Panc1 (cell line): ENCODE measurements around the gene P2RY6. TPM values are rescaled to one million over a fixed set of nuclear protein-coding genes. Genes with fewer than 3 reads are reported as not detected.

Experiments
- ATAC-seq: fragments of 200-7000 bp; cut with Tn5 transposase; 2 replicates; pipeline ENCODE4 v1.9.1; 2020; ENCODE audit warnings: mild to moderate bottlenecking, moderate library complexity
- BruUV-seq: library from RNA; stranded (reverse); fragments of 400-500 nt; replicated peaks from 2 replicates; lab custom pipeline; 2021; lab: Mats Ljungman, UMichigan
- CTCF ChIA-PET: fragments of 300-600 bp; sonication (Branson Sonifier 250); formaldehyde crosslinking; loops from one replicate; lab custom pipeline; 2022; ENCODE audit warnings: antibody characterized with exemption; lab: Charles Lee
- POLR2A ChIA-PET: fragments of 300-600 bp; sonication (Branson Sonifier 250); formaldehyde crosslinking; loops from one replicate; lab custom pipeline; 2022; ENCODE audit warnings: antibody characterized with exemption; lab: Charles Lee
- DNase-seq: peaks from one replicate; pipeline ENCODE4 v3.0.0-alpha.2; 2010; ENCODE audit warnings: low read depth, low spot score
- H3K27ac ChIP-seq: 2 replicates; pipeline ENCODE4 v1.5.1; 2011; ENCODE audit warnings: mild to moderate bottlenecking, low read length, inconsistent platforms
- H3K27me3 ChIP-seq: fragments of 200-500 bp; sonication (Bioruptor generic); 2 replicates; pipeline ENCODE4 v1.6.0; 2014; ENCODE audit warnings: low read length, inconsistent platforms; ENCODE audit not compliant: control insufficient read depth, insufficient read depth
- H3K36me3 ChIP-seq: fragments of 200-500 bp; sonication (Bioruptor generic); 2 replicates; pipeline ENCODE4 v1.5.1; 2014; ENCODE audit warnings: inconsistent platforms, mild to moderate bottlenecking, low read length, moderate library complexity; ENCODE audit not compliant: control insufficient read depth, insufficient read depth
- H3K4me1 ChIP-seq: 2 replicates; pipeline ENCODE4 v1.5.1; 2011; ENCODE audit warnings: inconsistent platforms, mild to moderate bottlenecking, low read length, moderate library complexity; ENCODE audit not compliant: control insufficient read depth, insufficient read depth
- H3K4me3 ChIP-seq, 2 experiments: 2 replicates each; pipeline ENCODE4 v1.5.1; 2011 to 2012; ENCODE audit warnings: low read depth in 2 of 2, low read length in 2 of 2, mild to moderate bottlenecking in 2 of 2, inconsistent platforms in 1 of 2, moderate library complexity in 1 of 2
- H3K9me3 ChIP-seq: fragments of 200-500 bp; sonication (Bioruptor generic); 2 replicates; pipeline ENCODE4 v1.5.1; 2014; ENCODE audit warnings: low read depth, mild to moderate bottlenecking, inconsistent platforms, low read length, moderate library complexity; ENCODE audit not compliant: control insufficient read depth, insufficient read depth
- POLR2AphosphoS5 ChIP-seq: IDR thresholded peaks from 2 replicates; pipeline ENCODE4 v1.6.1; 2012; ENCODE audit warnings: mild to moderate bottlenecking, low read depth, low read length, moderate library complexity
- SIN3A ChIP-seq: IDR thresholded peaks from 2 replicates; pipeline ENCODE4 v1.6.1; 2012; ENCODE audit warnings: low read depth, mild to moderate bottlenecking, low read length, moderate library complexity, borderline replicate concordance; ENCODE audit not compliant: insufficient read depth
- TCF7L2 ChIP-seq: IDR thresholded peaks from 2 replicates; pipeline ENCODE4 v1.6.1; 2011; ENCODE audit warnings: mild to moderate bottlenecking, low read depth, low read length, inconsistent platforms
- in situ Hi-C: cut with HindIII; loops from 2 replicates; pipeline ENCODE4 v1.10.0; 2016; ENCODE audit warnings: low sequenced_read_pairs, low pct_unique_long_range_greater_than_20kb
- intact Hi-C: fragments of 100-400 bp; cut with micrococcal nuclease; formaldehyde crosslinking; loops from one replicate; pipeline ENCODE4 v1.10.0; 2022; ENCODE audit not compliant: unreplicated experiment
- total RNA-seq: library from RNA; stranded (reverse); gene quantifications from one replicate; pipeline ENCODE4 v1.2.1, GENCODE V29; 2021; ENCODE audit not compliant: unreplicated experiment
- TF ChIP-seq, protein P1 (sequence below), 2 experiments: IDR thresholded peaks; 2 replicates each; pipeline ENCODE4 v1.6.1; 2011 to 2012; ENCODE audit warnings: low read depth in 2 of 2, control low read depth in 1 of 2, low read length in 1 of 2, mild to moderate bottlenecking in 1 of 2, moderate library complexity in 1 of 2; ENCODE audit not compliant: insufficient read depth in 1 of 2
- TF ChIP-seq, protein P2 (sequence below): fragments of 450-650 bp; IDR thresholded peaks from 2 replicates; pipeline ENCODE4 v1.5.1; 2017; ENCODE audit warnings: mild to moderate bottlenecking

P2RY6 gene
- total RNA-seq, 1 experiment from 2014 or later, result 0.59 TPM

DNA sequence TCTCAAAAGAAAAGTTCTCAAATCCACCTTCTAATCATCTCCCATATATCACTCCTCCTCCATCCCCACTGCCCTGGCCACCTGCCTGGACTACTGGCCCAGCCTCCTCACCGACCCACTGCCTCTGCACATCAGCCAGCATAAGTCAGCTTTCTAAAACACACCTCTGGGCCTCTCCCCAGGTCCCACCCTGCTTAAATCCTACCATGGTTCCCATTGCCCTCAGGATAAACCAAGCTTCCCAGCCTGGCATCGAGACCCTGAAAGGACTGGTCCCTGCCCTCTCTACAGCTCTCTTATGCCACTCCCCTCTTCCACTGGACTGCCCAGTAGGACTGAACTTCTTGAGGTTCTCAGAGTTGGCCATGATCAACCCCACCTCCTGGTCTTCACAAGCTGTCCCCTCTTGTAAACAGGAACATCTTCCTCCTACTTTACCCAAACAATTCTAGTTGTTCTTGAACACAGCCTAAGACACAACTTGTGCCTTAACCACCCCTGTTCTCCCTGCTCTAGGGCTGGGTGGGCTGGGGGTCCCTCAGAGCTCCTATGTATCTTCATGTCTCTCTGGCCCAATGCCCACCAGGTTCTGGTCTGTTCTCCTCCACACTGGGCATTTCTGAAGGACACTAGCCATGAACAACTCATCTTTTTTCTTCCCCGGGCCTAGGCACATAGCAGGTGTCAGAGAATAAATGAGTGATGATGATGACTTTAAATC is 12.6 kb upstream of the P2RY6 start:
- TF ChIP-seq TCF7L2 (no peak), SIN3A (no peak), POLR2AphosphoS5 (no peak)
- TF ChIP-seq, protein P1, sequence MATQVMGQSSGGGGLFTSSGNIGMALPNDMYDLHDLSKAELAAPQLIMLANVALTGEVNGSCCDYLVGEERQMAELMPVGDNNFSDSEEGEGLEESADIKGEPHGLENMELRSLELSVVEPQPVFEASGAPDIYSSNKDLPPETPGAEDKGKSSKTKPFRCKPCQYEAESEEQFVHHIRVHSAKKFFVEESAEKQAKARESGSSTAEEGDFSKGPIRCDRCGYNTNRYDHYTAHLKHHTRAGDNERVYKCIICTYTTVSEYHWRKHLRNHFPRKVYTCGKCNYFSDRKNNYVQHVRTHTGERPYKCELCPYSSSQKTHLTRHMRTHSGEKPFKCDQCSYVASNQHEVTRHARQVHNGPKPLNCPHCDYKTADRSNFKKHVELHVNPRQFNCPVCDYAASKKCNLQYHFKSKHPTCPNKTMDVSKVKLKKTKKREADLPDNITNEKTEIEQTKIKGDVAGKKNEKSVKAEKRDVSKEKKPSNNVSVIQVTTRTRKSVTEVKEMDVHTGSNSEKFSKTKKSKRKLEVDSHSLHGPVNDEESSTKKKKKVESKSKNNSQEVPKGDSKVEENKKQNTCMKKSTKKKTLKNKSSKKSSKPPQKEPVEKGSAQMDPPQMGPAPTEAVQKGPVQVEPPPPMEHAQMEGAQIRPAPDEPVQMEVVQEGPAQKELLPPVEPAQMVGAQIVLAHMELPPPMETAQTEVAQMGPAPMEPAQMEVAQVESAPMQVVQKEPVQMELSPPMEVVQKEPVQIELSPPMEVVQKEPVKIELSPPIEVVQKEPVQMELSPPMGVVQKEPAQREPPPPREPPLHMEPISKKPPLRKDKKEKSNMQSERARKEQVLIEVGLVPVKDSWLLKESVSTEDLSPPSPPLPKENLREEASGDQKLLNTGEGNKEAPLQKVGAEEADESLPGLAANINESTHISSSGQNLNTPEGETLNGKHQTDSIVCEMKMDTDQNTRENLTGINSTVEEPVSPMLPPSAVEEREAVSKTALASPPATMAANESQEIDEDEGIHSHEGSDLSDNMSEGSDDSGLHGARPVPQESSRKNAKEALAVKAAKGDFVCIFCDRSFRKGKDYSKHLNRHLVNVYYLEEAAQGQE (IDR thresholded peaks at IDR 0.05; ENCODE audit: insufficient read depth in 1 of 2, low read depth in 2 of 2, low read length in 1 of 2), result no peak
- TF ChIP-seq, protein P2, sequence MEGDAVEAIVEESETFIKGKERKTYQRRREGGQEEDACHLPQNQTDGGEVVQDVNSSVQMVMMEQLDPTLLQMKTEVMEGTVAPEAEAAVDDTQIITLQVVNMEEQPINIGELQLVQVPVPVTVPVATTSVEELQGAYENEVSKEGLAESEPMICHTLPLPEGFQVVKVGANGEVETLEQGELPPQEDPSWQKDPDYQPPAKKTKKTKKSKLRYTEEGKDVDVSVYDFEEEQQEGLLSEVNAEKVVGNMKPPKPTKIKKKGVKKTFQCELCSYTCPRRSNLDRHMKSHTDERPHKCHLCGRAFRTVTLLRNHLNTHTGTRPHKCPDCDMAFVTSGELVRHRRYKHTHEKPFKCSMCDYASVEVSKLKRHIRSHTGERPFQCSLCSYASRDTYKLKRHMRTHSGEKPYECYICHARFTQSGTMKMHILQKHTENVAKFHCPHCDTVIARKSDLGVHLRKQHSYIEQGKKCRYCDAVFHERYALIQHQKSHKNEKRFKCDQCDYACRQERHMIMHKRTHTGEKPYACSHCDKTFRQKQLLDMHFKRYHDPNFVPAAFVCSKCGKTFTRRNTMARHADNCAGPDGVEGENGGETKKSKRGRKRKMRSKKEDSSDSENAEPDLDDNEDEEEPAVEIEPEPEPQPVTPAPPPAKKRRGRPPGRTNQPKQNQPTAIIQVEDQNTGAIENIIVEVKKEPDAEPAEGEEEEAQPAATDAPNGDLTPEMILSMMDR, result no peak
- Histone ChIP-seq H3K4me1 (peaks cover 19% of the 10 kb centered on the region), H3K27me3 (no peaks in the 10 kb centered on the region), H3K36me3 (no peaks in the 10 kb centered on the region), H3K4me3 (no peak overlapping the region), H3K27ac (no peak overlapping the region), H3K9me3 (no peaks in the 10 kb centered on the region)
- no TSS peak for BruUV-seq
- in situ Hi-C loops, result no loop called here
- ATAC-seq (no peak), DNase-seq (no peak)
- intact Hi-C loops, result no loop called here
- CTCF ChIA-PET, result interaction anchor here (0.6 kb wide), 1 partner anchor 359 kb away, joined by 3 read pairs; no protein-coding TSS in a partner anchor
- POLR2A ChIA-PET, result interaction anchor here (0.6 kb wide), 1 partner anchor 388 kb away, joined by 4 read pairs; no protein-coding TSS in a partner anchor

DNA sequence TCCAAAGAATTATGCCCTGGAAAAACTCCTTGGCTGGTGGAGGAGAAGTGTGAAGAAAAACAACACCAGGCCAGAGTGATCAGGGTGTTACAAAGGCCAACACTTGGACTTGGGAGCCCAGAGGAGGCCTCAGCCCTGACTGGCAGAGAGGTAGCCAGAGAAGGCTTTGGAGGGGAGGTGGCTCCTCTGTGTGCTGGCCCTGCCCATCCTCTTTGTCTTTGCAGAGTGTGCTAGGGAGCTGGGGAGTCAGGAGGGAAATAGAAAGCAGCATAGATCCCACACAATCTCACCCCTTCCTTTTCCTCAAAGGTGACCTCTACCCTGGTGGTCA is 12.0 kb upstream of the P2RY6 start:
- intact Hi-C loops (no loop called here), in situ Hi-C loops (no loop called here)
- CTCF ChIA-PET, result interaction anchor here (0.6 kb wide), 1 partner anchor 359 kb away, joined by 3 read pairs; no protein-coding TSS in a partner anchor
- BruUV-seq, result no TSS peak
- H3K27ac ChIP-seq, result no peak overlapping the region
- DNase-seq (no peak), ATAC-seq (no peak)
- H3K4me3 ChIP-seq, result no peak overlapping the region
- no peaks in the 10 kb centered on the region for H3K36me3 ChIP-seq
- no peaks in the 10 kb centered on the region for H3K27me3 ChIP-seq
- peaks cover 19% of the 10 kb centered on the region for H3K4me1 ChIP-seq
- POLR2A ChIA-PET, result no interaction called here
- TF ChIP-seq TCF7L2 (no peak), POLR2AphosphoS5 (no peak), SIN3A (no peak)
- TF ChIP-seq, protein P1 (IDR thresholded peaks at IDR 0.05; ENCODE audit: insufficient read depth in 1 of 2, low read depth in 2 of 2, low read length in 1 of 2), result no peak
- TF ChIP-seq, protein P2, result no peak
- no peaks in the 10 kb centered on the region for H3K9me3 ChIP-seq
